PC-3 (cell line): ENCODE results near the gene NHS. TPM values are rescaled to one million over a fixed set of nuclear protein-coding genes. Genes with fewer than 3 reads are reported as not detected.
A peak's percentile ranks its signal among the peaks of the same experiment; 100 is the strongest.

Source experiments
- ATAC-seq: fragments of 200-7000 bp; cut with Tn5 transposase; 2 replicates; pipeline ENCODE4 v1.9.1; 2020; ENCODE audit warnings: mild to moderate bottlenecking, moderate library complexity
- BruUV-seq: library from RNA; stranded (reverse); fragments of 400-500 nt; replicated peaks from 2 replicates; lab custom pipeline; 2021; lab: Mats Ljungman, UMichigan
- CTCF ChIA-PET: fragments of 300-600 bp; sonication (Branson Sonifier 250); formaldehyde crosslinking; loops from one replicate; lab custom pipeline; 2022; ENCODE audit warnings: antibody characterized with exemption; lab: Charles Lee
- POLR2A ChIA-PET: fragments of 300-600 bp; sonication (Branson Sonifier 250); formaldehyde crosslinking; loops from one replicate; lab custom pipeline; 2022; ENCODE audit warnings: antibody characterized with exemption; ENCODE audit not compliant: unreplicated experiment; lab: Charles Lee
- DNase-seq: peaks from one replicate; pipeline ENCODE4 v3.0.0-alpha.2; 2015
- H2AFZ ChIP-seq: fragments of 300-600 bp; sonication (generic); 2 replicates; pipeline ENCODE4 v1.6.0; 2016; ENCODE audit warnings: antibody characterized with exemption, low read length
- H3F3A ChIP-seq: fragments of 300-600 bp; sonication (generic); one replicate; pipeline ENCODE4 v1.6.0; 2017; ENCODE audit warnings: antibody characterized with exemption, low read length, control low read depth, mild to moderate bottlenecking; ENCODE audit not compliant: unreplicated experiment
- H3K27ac ChIP-seq: fragments of 300-600 bp; sonication (generic); 2 replicates; pipeline ENCODE4 v1.5.1; 2016; ENCODE audit warnings: mild to moderate bottlenecking, low read length
- H3K27me3 ChIP-seq: fragments of 300-600 bp; sonication (generic); 2 replicates; pipeline ENCODE4 v1.6.1; 2016; ENCODE audit warnings: low read length, mixed read lengths
- H3K36me3 ChIP-seq: fragments of 300-600 bp; sonication (generic); 2 replicates; pipeline ENCODE4 v1.6.1; 2016; ENCODE audit warnings: low read depth, mixed run types, low read length, mixed read lengths
- H3K4me1 ChIP-seq: fragments of 300-600 bp; sonication (generic); 2 replicates; pipeline ENCODE4 v1.5.1; 2016; ENCODE audit warnings: low read length; ENCODE audit not compliant: insufficient read depth
- H3K4me2 ChIP-seq: fragments of 300-600 bp; sonication (generic); 2 replicates; pipeline ENCODE4 v1.6.0; 2016; ENCODE audit warnings: low read length
- H3K4me3 ChIP-seq: fragments of 300-600 bp; sonication (generic); 2 replicates; pipeline ENCODE4 v1.5.1; 2016; ENCODE audit warnings: mild to moderate bottlenecking, low read length, mixed read lengths
- H3K79me2 ChIP-seq: fragments of 300-600 bp; sonication (generic); 2 replicates; pipeline ENCODE4 v1.6.1; 2017; ENCODE audit warnings: low read length, mixed read lengths
- H3K9ac ChIP-seq: fragments of 300-600 bp; sonication (generic); 2 replicates; pipeline ENCODE4 v1.6.0; 2016; ENCODE audit warnings: mild to moderate bottlenecking, low read length
- H3K9me2 ChIP-seq: fragments of 300-600 bp; sonication (generic); replicated peaks from 2 replicates; pipeline ENCODE4 v1.6.1; 2016; ENCODE audit warnings: mixed run types, low read length, mixed read lengths
- H3K9me3 ChIP-seq: fragments of 300-600 bp; sonication (generic); 2 replicates; pipeline ENCODE4 v1.6.1; 2016; ENCODE audit warnings: low read length, mixed read lengths
- H4K20me1 ChIP-seq: fragments of 300-600 bp; sonication (generic); 2 replicates; pipeline ENCODE4 v1.6.1; 2016; ENCODE audit warnings: low read length, mixed read lengths
- EZH2 ChIP-seq: fragments of 300-600 bp; sonication (generic); IDR thresholded peaks from one replicate; pipeline ENCODE4 v1.6.1; 2017; ENCODE audit warnings: antibody characterized with exemption, mild to moderate bottlenecking, low read length; ENCODE audit not compliant: unreplicated experiment
- EZH2phosphoT487 ChIP-seq: fragments of 300-600 bp; sonication (generic); IDR thresholded peaks from 2 replicates; pipeline ENCODE4 v1.6.1; 2018; ENCODE audit warnings: mild to moderate bottlenecking, antibody characterized with exemption, low read length, borderline replicate concordance
- intact Hi-C: fragments of 100-400 bp; cut with micrococcal nuclease; formaldehyde crosslinking; loops from 2 replicates; pipeline ENCODE4 v1.9.0; 2023
- total RNA-seq: library from RNA; depleted of rRNA; stranded (reverse); fragments of >200 nt; gene quantifications from 2 replicates; pipeline ENCODE4 v1.2.3, GENCODE V29; 2014
- TF ChIP-seq, protein P1 (sequence below): fragments of 300-600 bp; sonication (generic); conservative IDR thresholded peaks from 2 replicates; pipeline ENCODE4 v1.5.1; 2017; ENCODE audit warnings: antibody characterized with exemption, low read depth, mild to moderate bottlenecking, low read length

NHS gene
- total RNA-seq, 1 experiment from 2014 or later = 4.9 TPM

DNA sequence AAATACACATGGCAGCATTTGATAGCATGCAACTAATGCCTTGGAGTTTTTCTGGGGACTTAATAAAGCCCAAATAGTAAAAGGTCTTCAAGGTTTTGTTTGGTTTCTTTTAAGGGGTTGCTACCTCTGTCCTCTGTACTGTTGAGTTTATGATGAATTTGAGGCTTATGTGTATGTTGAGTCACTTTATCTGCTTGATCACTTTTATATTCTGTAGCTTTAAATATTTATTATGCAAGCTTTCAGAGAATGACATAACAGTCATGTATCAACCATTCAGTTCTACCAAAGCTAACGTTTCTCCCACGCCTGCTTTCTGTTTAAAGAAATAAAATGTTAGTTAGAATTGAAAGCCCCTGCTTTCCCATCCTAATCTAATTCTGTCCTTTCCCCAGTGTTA lies 122.2 kb downstream of the NHS start:
- DNase-seq (peak; percentile 53), ATAC-seq (peak; percentile 16)
- ChIA-PET POLR2A (no interaction called here), CTCF (no interaction called here)
- no peaks in the 10 kb centered on the region for H3K36me3 ChIP-seq
- H3K9me2 ChIP-seq = no peaks in the 10 kb centered on the region
- peaks cover 49% of the 10 kb centered on the region for H3K79me2 ChIP-seq
- intact Hi-C loops = loop anchor here (10.0 kb wide), 1 partner anchor 122 kb away; the partner anchor contains the start of gene NHS
- H3K4me1 ChIP-seq = peaks cover 70% of the 10 kb centered on the region
- peak overlapping the region; percentile 93 for H3K27ac ChIP-seq
- TF ChIP-seq EZH2 (no peak), EZH2phosphoT487 (no peak)
- TF ChIP-seq, protein P1, sequence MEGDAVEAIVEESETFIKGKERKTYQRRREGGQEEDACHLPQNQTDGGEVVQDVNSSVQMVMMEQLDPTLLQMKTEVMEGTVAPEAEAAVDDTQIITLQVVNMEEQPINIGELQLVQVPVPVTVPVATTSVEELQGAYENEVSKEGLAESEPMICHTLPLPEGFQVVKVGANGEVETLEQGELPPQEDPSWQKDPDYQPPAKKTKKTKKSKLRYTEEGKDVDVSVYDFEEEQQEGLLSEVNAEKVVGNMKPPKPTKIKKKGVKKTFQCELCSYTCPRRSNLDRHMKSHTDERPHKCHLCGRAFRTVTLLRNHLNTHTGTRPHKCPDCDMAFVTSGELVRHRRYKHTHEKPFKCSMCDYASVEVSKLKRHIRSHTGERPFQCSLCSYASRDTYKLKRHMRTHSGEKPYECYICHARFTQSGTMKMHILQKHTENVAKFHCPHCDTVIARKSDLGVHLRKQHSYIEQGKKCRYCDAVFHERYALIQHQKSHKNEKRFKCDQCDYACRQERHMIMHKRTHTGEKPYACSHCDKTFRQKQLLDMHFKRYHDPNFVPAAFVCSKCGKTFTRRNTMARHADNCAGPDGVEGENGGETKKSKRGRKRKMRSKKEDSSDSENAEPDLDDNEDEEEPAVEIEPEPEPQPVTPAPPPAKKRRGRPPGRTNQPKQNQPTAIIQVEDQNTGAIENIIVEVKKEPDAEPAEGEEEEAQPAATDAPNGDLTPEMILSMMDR = no peak
- no peaks in the 10 kb centered on the region for H3K27me3 ChIP-seq
- H3K4me2 ChIP-seq = peak overlapping the region; percentile 76
- no peaks in the 10 kb centered on the region for H4K20me1 ChIP-seq
- H3F3A ChIP-seq = no peaks in the 10 kb centered on the region
- peak overlapping the region; percentile 65 for H3K9ac ChIP-seq
- H2AFZ ChIP-seq = no peak overlapping the region
- peak overlapping the region; percentile 54; the same call in 1 of the 2 replicates for H3K4me3 ChIP-seq
- H3K9me3 ChIP-seq = no peaks in the 10 kb centered on the region
- BruUV-seq = no TSS peak

DNA sequence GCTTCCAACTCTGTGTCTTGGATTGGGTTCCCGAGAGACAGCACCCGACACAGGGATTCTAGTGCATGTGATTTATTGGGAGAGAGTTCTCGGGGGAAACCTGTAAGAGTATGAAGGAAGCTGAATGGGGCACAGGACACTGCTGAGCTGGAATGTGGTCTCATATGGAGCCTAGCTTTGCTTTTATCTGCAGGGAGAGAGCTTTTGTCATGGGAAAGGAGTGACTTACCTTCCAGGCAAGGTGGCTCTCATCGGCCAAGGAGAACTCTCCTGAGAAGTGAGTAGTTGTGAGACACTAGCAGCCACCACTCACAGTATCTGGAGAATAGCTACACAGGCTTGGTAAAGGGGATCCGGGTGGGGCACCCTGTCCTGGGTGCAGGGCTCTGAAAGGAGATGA lies 124.5 kb downstream of the NHS start:
- no peaks in the 10 kb centered on the region for H3K36me3 ChIP-seq
- H3K4me1 ChIP-seq = peaks cover 47% of the 10 kb centered on the region
- POLR2A ChIA-PET = no interaction called here
- TF ChIP-seq EZH2 (no peak), EZH2phosphoT487 (no peak)
- TF ChIP-seq, protein P1 = no peak
- H3K27ac ChIP-seq = peak overlapping the region; percentile 92
- no TSS peak for BruUV-seq
- peak overlapping the region; percentile 68 for H3K9ac ChIP-seq
- no peak overlapping the region for H3K4me3 ChIP-seq
- H4K20me1 ChIP-seq = no peaks in the 10 kb centered on the region
- H3K9me2 ChIP-seq = no peaks in the 10 kb centered on the region
- no peaks in the 10 kb centered on the region for H3K27me3 ChIP-seq
- no peak for ATAC-seq
- intact Hi-C loops = loop anchor here (10.0 kb wide), 1 partner anchor 125 kb away; the partner anchor contains the start of gene NHS
- no peak overlapping the region; the same call in 1 of the 2 replicates for H3K4me2 ChIP-seq
- H2AFZ ChIP-seq = no peak overlapping the region
- no peaks in the 10 kb centered on the region for H3K9me3 ChIP-seq
- CTCF ChIA-PET = no interaction called here
- no peak for DNase-seq
- H3F3A ChIP-seq = no peaks in the 10 kb centered on the region
- H3K79me2 ChIP-seq = peaks cover 36% of the 10 kb centered on the region

DNA sequence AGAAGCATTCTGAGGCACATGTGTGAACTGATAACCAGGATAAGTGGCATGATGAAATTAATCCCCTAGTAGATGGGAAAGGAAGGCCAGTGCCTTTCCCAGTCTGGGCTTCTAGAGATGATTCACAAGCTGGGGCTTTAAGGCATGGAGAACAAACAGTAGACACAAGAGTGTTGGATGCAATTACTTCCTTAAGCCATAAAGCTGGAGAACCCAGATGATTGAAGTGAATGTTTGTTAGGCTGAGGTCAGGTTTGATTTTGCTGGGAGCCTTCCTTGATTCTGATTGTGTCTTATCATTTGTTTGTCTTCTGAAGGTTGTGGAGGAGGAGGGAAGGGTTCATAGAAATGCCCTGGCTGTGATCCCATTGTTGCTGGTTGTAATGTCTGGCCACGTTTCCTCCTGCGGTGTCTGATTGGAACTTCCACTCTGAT lies 125.2 kb downstream of the NHS start:
- Histone ChIP-seq H3K27ac (peak overlapping the region; percentile 92), H3K9me2 (no peaks in the 10 kb centered on the region), H2AFZ (no peak overlapping the region), H3K4me2 (peak overlapping the region; percentile 47), H3K27me3 (no peaks in the 10 kb centered on the region), H3F3A (no peaks in the 10 kb centered on the region), H3K4me3 (no peak overlapping the region), H3K79me2 (peaks cover 36% of the 10 kb centered on the region), H3K9me3 (no peaks in the 10 kb centered on the region), H3K4me1 (peaks cover 43% of the 10 kb centered on the region), H4K20me1 (no peaks in the 10 kb centered on the region), H3K36me3 (no peaks in the 10 kb centered on the region), H3K9ac (peak overlapping the region; percentile 68)
- POLR2A ChIA-PET = no interaction called here
- no TSS peak for BruUV-seq
- intact Hi-C loops = loop anchor here (1.0 kb wide), 1 partner anchor 91 kb away; no protein-coding TSS in a partner anchor
- DNase-seq (peak; percentile 78), ATAC-seq (peak; percentile 63)
- CTCF ChIA-PET = interaction anchor here (0.5 kb wide), 1 partner anchor 22 kb away, joined by 12 read pairs; no protein-coding TSS in a partner anchor
- TF ChIP-seq EZH2phosphoT487 = no peak
- no peak for TF ChIP-seq EZH2
- TF ChIP-seq, protein P1 = no peak
